GM12875 (cell line): ENCODE results near the gene PCLO.

ENCODE experiments used
- H3K4me3 ChIP-seq: one replicate; pipeline ENCODE4 v1.5.1; 2011; ENCODE audit warnings: low read depth, low read length, control low read depth
- TF ChIP-seq, protein P1 (sequence below): IDR thresholded peaks from 2 replicates; pipeline ENCODE4 v1.5.1; 2011; ENCODE audit warnings: low read depth, mild to moderate bottlenecking, control low read depth, inconsistent platforms, low read length, moderate library complexity, borderline replicate concordance; ENCODE audit not compliant: insufficient read depth

PCLO gene

DNA sequence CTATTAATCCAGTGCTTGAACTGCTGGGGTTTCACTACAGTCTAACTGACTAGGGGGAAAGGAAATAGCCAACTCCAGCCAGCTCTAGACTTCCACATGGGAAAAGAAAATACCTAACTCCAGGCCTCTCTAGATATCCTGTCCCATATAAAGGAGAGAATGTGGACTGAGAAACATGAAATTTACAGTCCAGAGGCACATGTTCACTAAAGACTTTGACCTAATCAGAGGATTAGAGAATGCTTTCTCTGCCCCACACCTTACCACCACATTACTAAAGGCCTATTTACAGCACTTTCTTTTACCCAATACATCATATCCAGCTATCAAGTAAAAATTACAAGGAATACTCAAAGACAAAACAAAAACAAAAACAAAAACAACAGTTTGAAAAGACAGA is 164.2 kb downstream of the PCLO start:
- TF ChIP-seq, protein P1, sequence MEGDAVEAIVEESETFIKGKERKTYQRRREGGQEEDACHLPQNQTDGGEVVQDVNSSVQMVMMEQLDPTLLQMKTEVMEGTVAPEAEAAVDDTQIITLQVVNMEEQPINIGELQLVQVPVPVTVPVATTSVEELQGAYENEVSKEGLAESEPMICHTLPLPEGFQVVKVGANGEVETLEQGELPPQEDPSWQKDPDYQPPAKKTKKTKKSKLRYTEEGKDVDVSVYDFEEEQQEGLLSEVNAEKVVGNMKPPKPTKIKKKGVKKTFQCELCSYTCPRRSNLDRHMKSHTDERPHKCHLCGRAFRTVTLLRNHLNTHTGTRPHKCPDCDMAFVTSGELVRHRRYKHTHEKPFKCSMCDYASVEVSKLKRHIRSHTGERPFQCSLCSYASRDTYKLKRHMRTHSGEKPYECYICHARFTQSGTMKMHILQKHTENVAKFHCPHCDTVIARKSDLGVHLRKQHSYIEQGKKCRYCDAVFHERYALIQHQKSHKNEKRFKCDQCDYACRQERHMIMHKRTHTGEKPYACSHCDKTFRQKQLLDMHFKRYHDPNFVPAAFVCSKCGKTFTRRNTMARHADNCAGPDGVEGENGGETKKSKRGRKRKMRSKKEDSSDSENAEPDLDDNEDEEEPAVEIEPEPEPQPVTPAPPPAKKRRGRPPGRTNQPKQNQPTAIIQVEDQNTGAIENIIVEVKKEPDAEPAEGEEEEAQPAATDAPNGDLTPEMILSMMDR, result no peak
- no peak overlapping the region for H3K4me3 ChIP-seq

DNA sequence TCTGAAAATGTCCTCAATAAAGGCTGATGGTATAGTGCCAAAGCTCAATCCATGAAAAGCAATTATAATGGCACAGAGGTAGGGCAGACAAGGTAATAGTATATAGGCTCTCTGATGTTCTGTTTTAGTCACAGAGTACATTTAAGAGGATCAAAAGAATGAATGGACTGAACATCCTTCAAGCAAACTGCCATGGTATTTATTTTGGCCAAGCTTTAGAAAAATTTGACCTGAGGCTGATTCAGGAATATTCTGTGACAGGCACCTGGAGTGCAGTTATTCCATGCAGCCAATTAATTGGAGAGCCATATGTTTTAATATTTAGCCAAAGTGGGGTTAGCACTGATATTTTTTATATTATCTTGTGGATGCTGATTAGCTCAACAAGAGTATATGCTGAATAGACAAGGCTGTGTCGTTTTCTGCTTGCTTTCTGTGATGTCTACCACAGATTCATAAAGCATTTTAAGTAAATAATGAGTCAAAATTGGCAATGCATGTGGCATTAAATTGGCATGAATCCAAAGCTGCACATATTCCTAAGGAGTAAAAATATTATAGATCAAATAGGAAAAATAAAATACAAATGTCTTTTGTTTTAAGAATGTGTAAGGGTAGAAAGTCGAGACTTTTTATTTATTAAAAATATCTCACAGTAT is 177.4 kb downstream of the PCLO start:
- H3K4me3 ChIP-seq, result no peak overlapping the region
- TF ChIP-seq, protein P1, result no peak

DNA sequence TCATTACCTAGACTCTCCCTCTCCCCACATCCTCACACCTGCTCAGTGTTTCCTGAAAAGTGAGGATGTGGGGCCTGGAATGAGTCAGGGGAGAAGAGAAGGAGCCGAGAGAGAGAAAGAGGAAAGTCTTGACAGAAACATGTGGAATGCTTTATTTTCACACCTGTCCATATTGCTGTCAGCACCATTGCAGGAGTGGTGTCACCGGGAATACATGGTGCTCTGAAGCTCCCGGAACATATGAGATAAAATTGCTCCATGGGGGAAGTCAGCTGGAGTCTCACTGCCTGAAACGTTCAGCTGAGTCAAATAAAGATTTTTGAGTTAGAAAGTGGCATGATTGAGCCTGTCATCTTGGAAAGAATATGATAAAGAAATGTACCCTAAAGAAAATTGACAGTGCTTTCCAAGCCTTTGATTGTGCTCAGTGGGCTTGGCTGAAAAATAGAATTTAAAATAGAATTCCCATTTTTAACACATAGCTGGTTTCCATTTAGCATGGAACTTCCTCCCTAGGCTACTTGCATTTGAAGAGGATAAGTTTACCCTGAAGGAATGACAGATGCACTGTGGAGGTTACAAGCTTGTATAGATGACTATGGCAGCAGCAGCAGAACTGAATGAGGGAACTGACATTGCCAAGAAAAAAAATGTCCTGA is 182.4 kb downstream of the PCLO start:
- H3K4me3 ChIP-seq, result no peak overlapping the region
- TF ChIP-seq, protein P1, result no peak

DNA sequence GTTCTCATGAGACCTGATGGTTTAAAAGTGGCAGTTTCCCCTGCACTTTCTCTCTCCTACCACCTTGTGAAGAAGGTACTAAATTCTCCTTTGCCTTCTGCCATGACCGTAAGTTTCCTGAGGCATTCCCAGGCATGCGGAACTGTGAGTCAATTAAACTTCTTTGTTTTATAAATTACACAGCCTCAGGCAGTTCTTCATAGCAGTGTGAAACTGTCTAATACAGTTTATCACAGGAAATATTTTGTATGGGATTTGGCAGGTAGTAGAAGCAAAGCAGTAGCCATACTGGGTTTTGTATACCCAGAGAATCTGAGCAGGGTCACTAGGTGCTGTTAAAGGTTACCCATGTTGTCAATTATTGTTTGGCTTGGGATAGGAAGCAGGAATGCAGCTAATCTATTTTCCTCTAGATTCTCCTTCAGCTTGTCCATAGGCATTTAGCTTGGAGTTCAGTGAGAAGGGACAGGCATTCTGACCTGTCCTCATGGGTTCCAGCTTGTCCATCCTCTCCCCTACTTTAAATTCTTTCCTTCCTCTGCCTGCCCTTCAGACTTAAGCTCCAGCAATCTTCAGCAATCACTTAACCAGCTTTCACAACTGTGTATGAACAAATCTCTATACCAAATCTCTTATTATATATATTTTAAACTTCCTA is 186.7 kb downstream of the PCLO start:
- TF ChIP-seq, protein P1, result no peak
- no peak overlapping the region for H3K4me3 ChIP-seq

DNA sequence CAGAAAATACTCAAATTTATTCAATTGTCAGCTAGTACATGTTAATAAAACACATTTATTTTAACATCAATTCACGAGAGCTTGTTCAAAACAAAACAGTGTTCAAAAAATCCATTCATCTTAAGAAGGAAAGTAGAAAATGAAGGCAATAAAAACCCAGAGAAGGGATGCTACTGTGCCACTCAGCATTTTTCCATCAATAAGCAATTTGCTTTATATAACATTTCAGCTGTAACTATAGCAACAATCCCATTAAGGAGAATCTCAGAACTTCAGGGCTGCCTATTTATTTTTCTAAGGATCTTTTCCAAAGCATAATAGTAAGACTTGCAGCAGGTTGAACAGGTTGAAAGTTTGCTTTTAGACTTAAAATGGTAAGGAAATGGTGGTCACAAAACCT is 190.5 kb downstream of the PCLO start:
- no peak overlapping the region for H3K4me3 ChIP-seq
- TF ChIP-seq, protein P1, result no peak

DNA sequence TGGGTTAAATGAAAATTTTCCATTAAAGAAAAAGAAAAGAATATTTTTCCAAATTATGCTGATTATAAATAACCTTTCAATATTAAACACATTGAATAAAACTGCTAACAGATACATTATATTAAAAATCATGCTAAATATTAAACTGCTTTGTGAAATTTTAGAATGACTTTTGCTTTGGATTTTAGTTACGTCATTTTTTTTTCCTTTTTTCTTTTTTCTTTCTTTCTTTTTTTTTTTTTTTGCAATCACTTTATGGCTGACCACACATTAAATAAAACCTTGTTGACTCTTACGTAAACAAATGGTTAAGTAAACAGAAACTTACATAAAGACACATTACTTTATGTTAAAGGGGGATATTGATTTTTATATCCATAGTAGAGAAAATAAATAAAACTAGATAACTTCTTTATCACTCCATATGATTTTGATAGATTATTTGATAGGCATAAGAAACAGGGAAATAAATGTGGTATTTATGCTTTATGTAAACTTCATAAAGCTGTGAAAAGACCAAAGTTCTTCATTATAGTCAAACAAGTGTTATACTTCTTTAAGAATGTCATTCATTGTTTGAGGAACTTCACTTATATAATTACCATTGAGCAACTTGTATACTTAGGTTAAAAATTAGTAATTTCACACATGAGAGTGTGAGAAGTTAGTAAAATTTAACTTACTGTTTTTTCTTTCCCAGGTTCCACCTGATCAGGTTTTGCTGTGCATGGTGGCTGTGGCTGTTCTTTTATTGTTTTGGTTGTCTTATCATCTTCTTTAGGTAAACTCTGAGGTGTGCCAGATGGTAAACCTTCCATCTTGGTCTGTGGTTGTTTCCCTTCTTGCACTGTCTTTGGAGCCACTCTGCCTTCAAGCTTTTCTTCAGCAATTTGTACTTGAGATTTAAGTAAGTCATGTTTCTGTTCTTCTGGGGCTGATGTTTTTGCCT is 197.3 kb downstream of the PCLO start:
- TF ChIP-seq, protein P1, result no peak
- H3K4me3 ChIP-seq, result no peak overlapping the region
